Measurements from ENCODE around the gene MYH9. TPM values are rescaled to one million over a fixed set of nuclear protein-coding genes. Genes with fewer than 3 reads are reported as not detected.
"Not testable (repeated sequence)": the region's sequence is repeated elsewhere in the genome, so short reads cannot be mapped to it uniquely, and the experiment has no call there.

Gene MYH9
- total RNA-seq, 2 donors from 2014 or later, result 581 to 641 TPM

DNA sequence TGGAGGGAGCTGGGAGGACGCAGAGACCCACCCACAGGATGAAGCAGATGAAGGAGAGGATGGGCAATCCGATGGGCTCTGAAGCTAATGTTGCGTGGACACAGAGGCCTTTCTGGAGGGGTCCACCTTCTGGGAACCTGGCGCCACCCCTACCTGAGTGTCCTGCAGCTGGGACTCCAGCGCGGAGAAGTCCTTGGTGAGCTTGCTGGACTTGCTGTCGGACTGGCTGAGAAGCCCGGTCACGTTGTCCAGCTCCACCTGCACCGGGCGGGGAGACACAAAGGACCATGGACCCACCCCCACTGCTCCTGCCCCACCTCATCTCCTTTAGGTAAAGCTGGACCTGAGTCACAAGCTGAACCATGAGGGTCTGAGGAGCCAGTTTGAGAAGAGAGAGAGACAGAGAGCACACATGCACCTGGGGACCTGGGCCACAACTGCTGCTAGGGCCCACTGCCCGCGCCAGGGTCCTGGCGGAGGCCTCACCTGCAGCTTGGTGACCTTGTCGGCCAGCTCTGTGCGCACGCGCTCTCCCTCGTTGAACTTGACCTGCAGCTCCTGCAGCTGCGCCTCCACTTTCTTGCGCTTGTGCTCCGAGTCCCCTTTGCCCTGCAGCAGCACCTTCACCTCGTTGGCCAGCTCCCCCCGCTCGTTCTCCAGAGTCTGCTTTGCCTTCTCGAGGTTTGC, 94.0 kb downstream of the MYH9 start:
- intact Hi-C loops (cut with DNase I, micrococcal nuclease), result no loop called here
- DNase-seq (no peak), ATAC-seq (no peak)

- intact Hi-C loops (cut with DNase I, micrococcal nuclease), result no loop called here
- no peak for DNase-seq
- no peak for ATAC-seq
Observed at GRCh38 chr22:36292823-36293530, 94.8 kb downstream of the MYH9 start.

DNA sequence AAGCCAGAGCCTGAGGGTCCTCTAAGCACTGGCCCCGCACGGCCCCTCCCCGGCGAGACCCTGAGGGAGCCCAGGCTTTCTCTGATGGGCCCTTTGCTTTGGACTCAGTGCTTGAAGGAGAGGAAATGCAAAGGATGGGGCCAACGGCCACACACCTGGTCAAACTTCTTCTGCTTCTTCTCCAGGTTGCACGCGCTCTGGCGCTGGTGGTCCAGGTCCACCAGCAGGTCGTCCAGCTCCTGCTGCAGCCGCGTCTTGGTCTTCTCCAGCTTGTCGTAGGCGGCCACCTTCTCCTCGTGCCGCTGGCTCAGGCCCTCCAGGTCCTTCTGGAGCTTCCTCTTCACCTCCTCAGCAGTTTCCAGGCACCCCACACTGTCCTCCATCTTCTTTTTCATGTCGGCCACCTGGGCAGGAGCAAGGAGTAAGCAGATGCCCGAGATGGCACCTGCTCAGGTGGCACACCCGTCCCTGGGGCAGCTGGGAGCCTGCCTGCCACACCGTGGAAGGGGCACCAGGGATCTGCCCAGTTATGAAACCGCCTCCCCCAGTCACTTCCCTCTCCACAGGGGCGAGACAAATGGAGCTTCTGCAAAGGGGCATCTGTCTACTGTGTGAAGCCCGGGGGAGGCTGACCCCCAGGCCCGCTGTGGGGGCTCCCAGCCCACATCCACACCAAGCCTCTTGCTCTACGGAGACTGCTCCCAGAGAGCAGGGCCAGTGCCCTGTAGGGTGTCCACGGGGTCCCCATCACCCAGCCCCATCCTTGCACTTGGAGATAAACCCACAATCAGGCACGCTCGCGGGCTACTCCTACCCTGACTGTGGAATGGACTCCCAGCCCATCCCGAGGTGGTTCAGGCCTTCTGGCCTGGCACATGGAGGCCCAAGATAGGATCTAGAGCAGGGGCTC, 95.7 kb downstream of the MYH9 start:
- ATAC-seq (peak; percentile 6), DNase-seq (no peak)
- intact Hi-C loops (cut with DNase I, micrococcal nuclease), result no loop called here

DNA sequence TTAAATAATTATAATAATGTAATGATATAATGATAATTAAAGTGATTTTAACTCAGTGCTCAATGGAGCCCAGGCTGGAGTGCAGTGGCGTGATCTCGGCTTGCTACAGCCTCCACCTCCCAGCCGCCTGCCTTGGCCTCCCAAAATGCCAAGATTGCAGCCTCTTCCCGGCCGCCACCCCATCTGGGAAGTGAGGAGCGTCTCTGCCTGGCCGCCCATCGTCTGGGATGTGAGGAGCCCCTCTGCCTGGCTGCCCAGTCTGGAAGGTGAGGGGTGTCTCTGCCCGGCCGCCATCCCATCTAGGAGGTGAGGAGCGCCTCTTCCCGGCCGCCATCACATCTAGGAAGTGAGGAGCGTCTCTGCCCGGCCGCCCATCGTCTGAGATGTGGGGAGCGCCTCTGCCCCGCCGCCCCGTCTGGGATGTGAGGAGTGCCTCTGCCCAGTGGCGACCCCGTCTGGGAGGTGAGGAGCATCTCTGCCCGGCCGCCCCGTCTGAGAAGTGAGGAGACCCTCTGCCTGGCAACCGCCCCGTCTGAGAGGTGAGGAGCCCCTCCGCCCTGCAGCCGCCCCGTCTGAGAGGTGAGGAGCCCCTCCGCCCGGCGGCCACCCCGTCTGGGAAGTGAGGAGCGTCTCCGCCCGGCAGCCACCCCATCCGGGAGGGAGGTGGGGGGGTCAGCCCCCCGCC, 97.2 kb downstream of the MYH9 start:
- DNase-seq; intact Hi-C loops (cut with DNase I, micrococcal nuclease); ATAC-seq: not testable (repeated sequence)

GRCh38 chr22:36289948-36290371, 97.8 kb downstream of the MYH9 start:
- ATAC-seq; DNase-seq; intact Hi-C loops (cut with DNase I, micrococcal nuclease): not testable (repeated sequence)

- intact Hi-C loops (cut with DNase I, micrococcal nuclease), result no loop called here
- DNase-seq (peak in 1 of 2 donors; percentile 36), ATAC-seq (no peak)
Observed at GRCh38 chr22:36289406-36289870, 98.3 kb downstream of the MYH9 start.

DNA sequence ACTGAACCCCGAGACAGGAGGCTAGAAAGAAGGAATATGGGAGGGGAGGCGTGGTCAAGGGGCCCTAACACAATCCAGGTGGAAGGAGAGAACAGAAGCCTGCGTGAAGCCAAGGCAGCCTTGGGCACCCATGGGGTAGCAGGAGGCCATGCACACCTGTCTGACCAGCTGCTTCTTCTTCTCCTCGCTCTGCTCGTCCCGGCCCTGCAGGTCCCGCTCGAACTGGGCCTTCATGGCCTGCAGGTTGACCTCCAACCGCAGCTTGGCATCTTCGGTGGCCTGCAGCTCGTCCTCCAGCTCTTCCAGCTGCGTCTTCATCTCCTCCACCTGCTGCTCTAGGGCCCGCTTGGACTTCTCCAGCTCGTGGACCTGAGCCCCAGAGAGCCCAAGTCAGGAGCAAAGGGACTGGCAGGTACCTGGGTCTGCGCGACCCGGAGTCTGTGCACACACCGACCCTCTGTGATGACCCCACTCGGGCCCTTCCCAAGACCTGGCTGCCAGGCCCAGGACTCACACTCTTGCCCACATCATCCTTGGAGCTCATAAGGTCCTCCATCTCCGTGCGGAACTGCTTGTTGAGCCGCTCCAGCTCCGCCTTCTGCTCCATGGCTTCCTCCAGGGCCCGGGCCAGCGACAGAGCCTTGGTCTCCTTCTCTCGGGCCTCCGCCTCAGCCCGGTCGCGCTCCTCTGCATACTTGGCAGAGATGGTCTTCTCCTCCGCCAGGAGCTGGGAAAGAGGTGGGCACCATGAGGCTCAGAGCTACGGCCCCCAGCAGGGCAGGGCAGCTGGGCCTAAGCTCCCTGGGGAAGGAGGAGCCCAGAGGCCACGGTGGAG, 99.0 kb downstream of the MYH9 start:
- DNase-seq, result no peak
- intact Hi-C loops (cut with DNase I, micrococcal nuclease), result no loop called here
- ATAC-seq, result no peak

DNA sequence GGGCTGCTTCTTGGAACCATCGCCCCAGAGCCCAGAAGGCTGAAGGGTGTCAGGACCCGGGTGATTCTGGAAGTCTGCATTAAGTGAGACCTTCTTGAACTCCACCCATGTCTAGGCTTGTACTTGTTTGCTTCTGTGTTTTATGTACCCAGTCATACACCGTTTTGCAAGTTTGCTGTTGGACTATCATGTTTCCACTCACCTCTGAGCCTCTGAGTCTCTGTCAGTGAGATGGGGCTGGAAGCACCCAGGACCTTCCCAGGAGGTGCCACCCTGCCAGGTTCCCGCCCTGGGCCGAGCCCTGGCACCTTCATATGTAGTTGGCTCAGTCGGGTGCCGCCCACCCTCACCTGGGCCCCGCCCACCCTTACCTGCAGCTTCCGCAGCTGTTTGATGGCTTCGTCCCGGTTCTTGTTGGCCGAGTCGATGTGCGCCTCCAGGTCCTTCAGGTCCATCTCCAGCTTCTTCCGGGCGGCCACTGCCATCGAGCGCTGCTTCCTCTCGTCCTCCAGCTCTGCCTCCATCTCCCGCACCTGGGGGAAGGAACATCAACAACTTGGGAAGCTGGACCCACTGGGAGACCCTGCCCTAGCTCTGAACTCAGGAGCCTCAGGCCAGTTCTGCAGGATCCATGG, 99.8 kb downstream of the MYH9 start:
- ATAC-seq (peak; percentile 48), DNase-seq (no peak)
- intact Hi-C loops (cut with DNase I, micrococcal nuclease), result no loop called here

GRCh38 chr22:36286096-36286957, 101.4 kb downstream of the MYH9 start:
- peak; percentile 74 for ATAC-seq
- intact Hi-C loops (cut with DNase I, micrococcal nuclease), result no loop called here
- DNase-seq, result peak; percentile 68 to 73

DNA sequence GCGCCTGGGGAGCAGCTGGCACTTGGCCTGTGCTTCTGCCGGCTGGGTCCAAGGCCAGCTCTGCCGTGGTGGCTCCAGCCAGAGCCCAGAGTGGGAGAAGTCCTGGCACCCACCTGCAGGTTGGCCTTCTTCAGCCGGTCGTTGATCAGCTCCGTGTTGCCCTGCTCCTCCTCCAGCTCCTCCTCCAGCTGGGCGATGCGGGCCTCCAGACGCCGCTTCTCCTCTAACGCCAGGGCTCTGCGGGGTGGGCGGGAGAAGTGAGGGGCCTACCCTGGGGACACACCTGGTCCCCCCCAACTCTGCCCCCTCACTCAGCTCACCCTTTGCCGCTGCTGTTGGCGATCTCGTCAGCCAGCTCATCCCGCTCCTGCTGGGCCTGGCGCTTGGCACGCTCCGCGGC, 102.2 kb downstream of the MYH9 start:
- intact Hi-C loops (cut with DNase I, micrococcal nuclease), result no loop called here
- no peak for DNase-seq
- no peak for ATAC-seq

DNA sequence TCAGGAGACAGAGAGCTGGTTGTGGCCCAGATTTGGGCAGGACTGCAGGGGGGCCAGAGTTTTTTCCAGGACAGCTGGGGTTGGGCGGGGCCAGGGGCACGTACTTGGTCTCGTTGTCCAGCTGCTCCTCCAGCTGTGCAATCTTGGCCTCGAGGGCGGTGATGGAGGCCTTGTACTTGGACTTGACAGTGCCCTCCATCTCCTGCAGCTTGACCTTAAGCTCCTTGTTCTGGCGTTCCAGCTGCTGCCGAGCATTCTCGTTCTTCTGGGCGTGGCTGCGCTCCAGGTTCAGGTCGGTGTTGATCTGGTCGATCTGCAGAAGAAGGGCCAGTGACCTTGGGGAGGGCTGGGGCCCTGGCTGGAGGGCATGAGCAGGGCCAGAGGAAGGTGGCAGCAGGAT, 102.8 kb downstream of the MYH9 start:
- intact Hi-C loops (cut with DNase I, micrococcal nuclease), result no loop called here
- ATAC-seq, result no peak
- DNase-seq, result no peak

GRCh38 chr22:36284171-36284571, 103.6 kb downstream of the MYH9 start:
- no peak for DNase-seq
- intact Hi-C loops (cut with DNase I, micrococcal nuclease), result no loop called here
- no peak for ATAC-seq

- DNase-seq, result no peak
- ATAC-seq, result no peak
- intact Hi-C loops (cut with DNase I, micrococcal nuclease), result no loop called here
Observed at GRCh38 chr22:36282328-36282831, 105.4 kb downstream of the MYH9 start.

GRCh38 chr22:36281781-36282327, 105.9 kb downstream of the MYH9 start:
- intact Hi-C loops (cut with DNase I, micrococcal nuclease), result no loop called here
- ATAC-seq, result no peak
- DNase-seq, result no peak

GRCh38 chr22:36280379-36280778, 107.4 kb downstream of the MYH9 start:
- intact Hi-C loops (cut with DNase I, micrococcal nuclease), result no loop called here
- ATAC-seq (peak; percentile 5), DNase-seq (no peak)

- intact Hi-C loops (cut with DNase I, micrococcal nuclease), result no loop called here
- ATAC-seq (no peak), DNase-seq (no peak)
Observed at GRCh38 chr22:36279219-36279666, 108.5 kb downstream of the MYH9 start.

Measured in left colon (tissue), 2 donors.